Upper lobe of left lung (tissue), 4 donors: ENCODE data around the gene SUPT4H1.

ENCODE experiments used
- EP300 ChIP-seq, 4 donors: sonication (generic); formaldehyde crosslinking; IDR thresholded peaks; one replicate each; pipeline ENCODE4 v1.5.1; 2017; ENCODE audit warnings: antibody characterized with exemption in 4 of 4, control low read depth in 2 of 4
- POLR2A ChIP-seq, 4 donors: fragments of 450-650 bp; IDR thresholded peaks; one replicate each; pipeline ENCODE4 v1.5.1; 2016 to 2017; ENCODE audit warnings: antibody characterized with exemption in 4 of 4, mild to moderate bottlenecking in 2 of 4
- POLR2AphosphoS5 ChIP-seq, 2 donors: sonication (generic); formaldehyde crosslinking; IDR thresholded peaks; one replicate each; pipeline ENCODE4 v1.5.1; 2017; ENCODE audit warnings: antibody characterized with exemption in 2 of 2
- TF ChIP-seq, protein P1 (sequence below), 6 experiments: fragments of 450-650 bp in 4 of 6; fragments of 200-600 bp in 2 of 6; sonication (generic) in 2 of 6; IDR thresholded peaks; one replicate each; pipeline ENCODE4 v1.5.1; 2016 to 2019; ENCODE audit warnings: antibody characterized with exemption in 6 of 6

- TF ChIP-seq, protein P1, sequence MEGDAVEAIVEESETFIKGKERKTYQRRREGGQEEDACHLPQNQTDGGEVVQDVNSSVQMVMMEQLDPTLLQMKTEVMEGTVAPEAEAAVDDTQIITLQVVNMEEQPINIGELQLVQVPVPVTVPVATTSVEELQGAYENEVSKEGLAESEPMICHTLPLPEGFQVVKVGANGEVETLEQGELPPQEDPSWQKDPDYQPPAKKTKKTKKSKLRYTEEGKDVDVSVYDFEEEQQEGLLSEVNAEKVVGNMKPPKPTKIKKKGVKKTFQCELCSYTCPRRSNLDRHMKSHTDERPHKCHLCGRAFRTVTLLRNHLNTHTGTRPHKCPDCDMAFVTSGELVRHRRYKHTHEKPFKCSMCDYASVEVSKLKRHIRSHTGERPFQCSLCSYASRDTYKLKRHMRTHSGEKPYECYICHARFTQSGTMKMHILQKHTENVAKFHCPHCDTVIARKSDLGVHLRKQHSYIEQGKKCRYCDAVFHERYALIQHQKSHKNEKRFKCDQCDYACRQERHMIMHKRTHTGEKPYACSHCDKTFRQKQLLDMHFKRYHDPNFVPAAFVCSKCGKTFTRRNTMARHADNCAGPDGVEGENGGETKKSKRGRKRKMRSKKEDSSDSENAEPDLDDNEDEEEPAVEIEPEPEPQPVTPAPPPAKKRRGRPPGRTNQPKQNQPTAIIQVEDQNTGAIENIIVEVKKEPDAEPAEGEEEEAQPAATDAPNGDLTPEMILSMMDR (IDR thresholded peaks at IDR 0.05): no peak
- no peak for TF ChIP-seq POLR2A (IDR thresholded peaks at IDR 0.05)
- no peak for TF ChIP-seq POLR2AphosphoS5 (IDR thresholded peaks at IDR 0.05)
- no peak for TF ChIP-seq EP300 (IDR thresholded peaks at IDR 0.05)
These were observed 21.0 kb upstream of the SUPT4H1 start for GRCh38 chr17:58373003-58373402.
